ENCODE measurements around the gene BRSK2. TPM values are rescaled to one million over a fixed set of nuclear protein-coding genes. Genes with fewer than 3 reads are reported as not detected.

The BRSK2 gene
- total and polyA plus RNA-seq, 2 of the 4 experiments (the other 2 are of a cell fraction), result 0.18 to 0.62 TPM

DNA sequence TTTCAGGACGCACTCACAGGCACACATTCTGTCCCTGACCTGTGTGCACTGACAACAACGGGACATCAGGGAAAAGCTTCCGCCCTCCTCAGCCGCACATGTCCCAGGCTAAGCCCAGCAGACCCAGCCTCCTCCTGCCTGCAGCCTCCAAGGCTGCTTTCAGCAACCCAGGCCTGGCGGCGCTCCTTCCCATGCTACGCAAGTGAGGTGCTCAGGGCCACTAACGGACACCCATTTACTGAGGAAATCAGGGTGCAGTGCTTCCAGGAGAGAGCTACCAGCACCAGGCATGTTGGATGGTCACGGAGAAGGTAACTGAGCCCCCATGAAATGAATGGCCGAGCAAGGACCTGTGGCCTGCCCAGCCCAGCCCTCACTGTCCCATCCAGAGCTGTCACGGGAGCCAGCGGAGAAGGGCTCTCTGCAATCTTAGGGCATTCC lies 90.0 kb downstream of the BRSK2 start:
- H2AFZ ChIP-seq (replicated peaks; ENCODE audit: low read length, poor library complexity), result no peak overlapping the region
- no TSS peak for BruUV-seq (replicated peaks)
- no peak overlapping the region for H4K5ac ChIP-seq (ENCODE audit: low read depth, low read length)
- peaks cover 3% of the 10 kb centered on the region; the same call in 1 of the 2 replicates for H3K9me1 ChIP-seq (ENCODE audit: insufficient read depth, low read length)
- in situ Hi-C loops (cut with MboI; ENCODE audit: low sequenced_read_pairs), result no loop called here
- ATAC-seq (ENCODE audit: low read depth) (no peak), DNase-seq (no peak)
- H4K91ac ChIP-seq (ENCODE audit: insufficient read depth, low read depth, low read length), result no peak overlapping the region
- H2BK120ac ChIP-seq (ENCODE audit: low read depth, low read length), result no peak overlapping the region
- H3K4me1 ChIP-seq (ENCODE audit: control insufficient read depth, insufficient read depth, low read length), result peaks cover 2% of the 10 kb centered on the region; the same call in 1 of the 2 replicates
- H3K56ac ChIP-seq (ENCODE audit: extremely low read depth, insufficient read depth, low read length), result no peak overlapping the region
- H3K14ac ChIP-seq (replicated peaks; ENCODE audit: low read depth, low read length), result no peak overlapping the region
- H4K20me1 ChIP-seq (ENCODE audit: insufficient read depth, low read length), result peaks cover 41% of the 10 kb centered on the region
- H3K4ac ChIP-seq (ENCODE audit: low read depth, low read length), result no peak overlapping the region
- H3K79me1 ChIP-seq (ENCODE audit: low read depth in 1 of 2, low read length in 2 of 2), result peaks cover 9 to 20% of the 10 kb centered on the region in 2 experiments; a peak in 2 of 4 replicates
- H2BK20ac ChIP-seq (ENCODE audit: low read depth, low read length), result no peak overlapping the region
- intact Hi-C loops (cut with micrococcal nuclease), result no loop called here
- H3K4me3 ChIP-seq (ENCODE audit: insufficient read depth, low read depth, low read length), result no peak overlapping the region
- H3K27ac ChIP-seq (ENCODE audit: insufficient read depth, low read length), result no peak overlapping the region
- H3K36me3 ChIP-seq (ENCODE audit: control insufficient read depth, insufficient read depth, low read length), result peaks cover 30% of the 10 kb centered on the region
- no peak overlapping the region for H2BK5ac ChIP-seq (ENCODE audit: low read depth, low read length, poor library complexity, severe bottlenecking)
- no peak overlapping the region for H4K8ac ChIP-seq (ENCODE audit: low read depth in 2 of 2, low read length in 2 of 2)
- H3K9me3 ChIP-seq (ENCODE audit: control insufficient read depth, insufficient read depth, low read length), result no peaks in the 10 kb centered on the region
- H2BK15ac ChIP-seq (ENCODE audit: low read depth, low read length), result no peak overlapping the region
- no peak for TF ChIP-seq FOS (IDR thresholded peaks at IDR 0.05; ENCODE audit: low read depth, low read length)
- TF ChIP-seq BHLHE40 (IDR thresholded peaks at IDR 0.05; ENCODE audit: low read depth, low read length), result no peak
- TF ChIP-seq, protein P1, sequence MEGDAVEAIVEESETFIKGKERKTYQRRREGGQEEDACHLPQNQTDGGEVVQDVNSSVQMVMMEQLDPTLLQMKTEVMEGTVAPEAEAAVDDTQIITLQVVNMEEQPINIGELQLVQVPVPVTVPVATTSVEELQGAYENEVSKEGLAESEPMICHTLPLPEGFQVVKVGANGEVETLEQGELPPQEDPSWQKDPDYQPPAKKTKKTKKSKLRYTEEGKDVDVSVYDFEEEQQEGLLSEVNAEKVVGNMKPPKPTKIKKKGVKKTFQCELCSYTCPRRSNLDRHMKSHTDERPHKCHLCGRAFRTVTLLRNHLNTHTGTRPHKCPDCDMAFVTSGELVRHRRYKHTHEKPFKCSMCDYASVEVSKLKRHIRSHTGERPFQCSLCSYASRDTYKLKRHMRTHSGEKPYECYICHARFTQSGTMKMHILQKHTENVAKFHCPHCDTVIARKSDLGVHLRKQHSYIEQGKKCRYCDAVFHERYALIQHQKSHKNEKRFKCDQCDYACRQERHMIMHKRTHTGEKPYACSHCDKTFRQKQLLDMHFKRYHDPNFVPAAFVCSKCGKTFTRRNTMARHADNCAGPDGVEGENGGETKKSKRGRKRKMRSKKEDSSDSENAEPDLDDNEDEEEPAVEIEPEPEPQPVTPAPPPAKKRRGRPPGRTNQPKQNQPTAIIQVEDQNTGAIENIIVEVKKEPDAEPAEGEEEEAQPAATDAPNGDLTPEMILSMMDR (conservative IDR thresholded peaks at IDR 0.05; ENCODE audit: low read depth, low read length), result no peak
- no peak for TF ChIP-seq CEBPB (IDR thresholded peaks at IDR 0.05; ENCODE audit: low read depth, low read length)
- TF ChIP-seq POLR2A (IDR thresholded peaks at IDR 0.05; ENCODE audit: low read depth, low read length), result no peak
- TF ChIP-seq MAZ (IDR thresholded peaks at IDR 0.05; ENCODE audit: borderline replicate concordance, low read depth, low read length), result no peak
- TF ChIP-seq, protein P2, sequence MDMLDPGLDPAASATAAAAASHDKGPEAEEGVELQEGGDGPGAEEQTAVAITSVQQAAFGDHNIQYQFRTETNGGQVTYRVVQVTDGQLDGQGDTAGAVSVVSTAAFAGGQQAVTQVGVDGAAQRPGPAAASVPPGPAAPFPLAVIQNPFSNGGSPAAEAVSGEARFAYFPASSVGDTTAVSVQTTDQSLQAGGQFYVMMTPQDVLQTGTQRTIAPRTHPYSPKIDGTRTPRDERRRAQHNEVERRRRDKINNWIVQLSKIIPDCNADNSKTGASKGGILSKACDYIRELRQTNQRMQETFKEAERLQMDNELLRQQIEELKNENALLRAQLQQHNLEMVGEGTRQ (IDR thresholded peaks at IDR 0.05; ENCODE audit: low read depth, low read length), result no peak
- no peak for TF ChIP-seq SMC3 (IDR thresholded peaks at IDR 0.05; ENCODE audit: low read depth, low read length)
- TF ChIP-seq CHD1 (IDR thresholded peaks at IDR 0.05; ENCODE audit: low read depth, low read length), result no peak
- TF ChIP-seq NFE2L2 (IDR thresholded peaks at IDR 0.05; ENCODE audit: low read depth, low read length), result no peak
- TF ChIP-seq MXI1 (IDR thresholded peaks at IDR 0.05; ENCODE audit: borderline replicate concordance, low read depth, low read length), result no peak
- no peak for TF ChIP-seq RFX5 (IDR thresholded peaks at IDR 0.05; ENCODE audit: low read depth, low read length)
- TF ChIP-seq RAD21 (IDR thresholded peaks at IDR 0.05; ENCODE audit: low read length), result no peak
- no peak for TF ChIP-seq RCOR1 (IDR thresholded peaks at IDR 0.05; ENCODE audit: insufficient replicate concordance, low read length)
- no peaks in the 10 kb centered on the region for H3K27me3 ChIP-seq (ENCODE audit: control insufficient read depth, insufficient read depth, low read length)
- H3K9ac ChIP-seq (ENCODE audit: low read depth, low read length), result no peak overlapping the region
- no peak overlapping the region for H2AK9ac ChIP-seq (replicated peaks; ENCODE audit: low read depth, low read length, poor library complexity)
- no peak overlapping the region for H3K18ac ChIP-seq (ENCODE audit: low read depth, low read length)
- H2AK5ac ChIP-seq (ENCODE audit: low read depth, low read length), result no peak overlapping the region
- dilution Hi-C loops (cut with HindIII; ENCODE audit: low sequenced_read_pairs, unreplicated experiment), result no loop called here
- WGBS, 2 experiments (ENCODE audit: extremely low coverage in 2 of 2, insufficient read length in 1 of 2), result 83% methylated on average over 4 of the region's 12 CpGs; no CpG with 5 or more reads in 1 of the 2 experiments
- H3K4me2 ChIP-seq (ENCODE audit: low read depth, low read length), result no peak overlapping the region
- no peak overlapping the region for H3K23ac ChIP-seq (ENCODE audit: low read depth, low read length)
- CTCF ChIA-PET, result no interaction called here
- POLR2A ChIA-PET (ENCODE audit: unreplicated experiment), result no interaction called here

Data from IMR-90 (cell line).